Measurements from ENCODE around the gene CBARP. TPM values are rescaled to one million over a fixed set of nuclear protein-coding genes. Genes with fewer than 3 reads are reported as not detected.

Gene CBARP
- total and polyA plus RNA-seq, 2 of the 13 experiments (the other 11 are each of a cell fraction or from before 2014, with no cell fraction given) = 1.2 to 1.4 TPM

- TF ChIP-seq IRX3 (CRISPR knock-in tag; IDR thresholded peaks at IDR 0.05; ENCODE audit: borderline replicate concordance, low read depth) (no peak; the same call in 1 of the 2 replicates), NCOA2 (CRISPR knock-in tag; IDR thresholded peaks at IDR 0.05) (peak; percentile 58), ZNF788 (CRISPR knock-in tag; IDR thresholded peaks at IDR 0.05; ENCODE audit: borderline replicate concordance) (peak; percentile 92), ZNF138 (CRISPR knock-in tag; IDR thresholded peaks at IDR 0.05; ENCODE audit: low read depth) (0 out of 2 replicates have a peak, but pooled peaks have one; percentile 64), MYPOP (CRISPR knock-in tag; IDR thresholded peaks at IDR 0.05) (peak; percentile 76), HMGXB4 (CRISPR knock-in tag; IDR thresholded peaks at IDR 0.05; ENCODE audit: borderline replicate concordance in 1 of 2, low read depth in 1 of 2) (peak; percentile 60 to 80), SUZ12 (IDR thresholded peaks at IDR 0.05; ENCODE audit: low read depth, low read length) (no peak), ZNF749 (CRISPR knock-in tag; IDR thresholded peaks at IDR 0.05; ENCODE audit: borderline replicate concordance) (peak; percentile 88; the same call in 1 of the 2 replicates), REXO4 (CRISPR knock-in tag; IDR thresholded peaks at IDR 0.05; ENCODE audit: borderline replicate concordance) (peak; percentile 83; the same call in 1 of the 2 replicates), IRF9 (CRISPR knock-in tag; IDR thresholded peaks at IDR 0.05; ENCODE audit: borderline replicate concordance) (peak; percentile 78), ZBTB33 (CRISPR knock-in tag; IDR thresholded peaks at IDR 0.05) (no peak), ZNF253 (CRISPR knock-in tag; IDR thresholded peaks at IDR 0.05; ENCODE audit: borderline replicate concordance) (peak; percentile 94), TFDP1 (CRISPR knock-in tag; IDR thresholded peaks at IDR 0.05; ENCODE audit: borderline replicate concordance) (peak; percentile 19; the same call in 1 of the 2 replicates), EP300 (IDR thresholded peaks at IDR 0.05; ENCODE audit: low read depth in 2 of 2, low read length in 2 of 2) (peak in 1 of 2 experiments; percentile 61; a peak in 3 of 4 replicates), EP300 (CRISPR knock-in tag; IDR thresholded peaks at IDR 0.05; ENCODE audit: borderline replicate concordance) (peak; percentile 58), FOXK2 (IDR thresholded peaks at IDR 0.05) (0 out of 2 replicates have a peak, but pooled peaks have one; percentile 14), ZNF12 (CRISPR knock-in tag; IDR thresholded peaks at IDR 0.05) (no peak; the same call in 1 of the 2 replicates), ZNF329 (CRISPR knock-in tag; IDR thresholded peaks at IDR 0.05; ENCODE audit: low read depth) (peak; percentile 96)
These were observed 21.5 kb upstream of the CBARP start (continued) for GRCh38 chr19:1259206-1259875.
